HepG2 (cell line): ENCODE data around the gene DNAJC11. TPM values are rescaled to one million over a fixed set of nuclear protein-coding genes. Genes with fewer than 3 reads are reported as not detected.

Experiments
- ATAC-seq: fragments of 200-7000 bp; cut with Tn5 transposase; 3 replicates; pipeline ENCODE4 v1.9.1; 2020; ENCODE audit warnings: mild to moderate bottlenecking, moderate library complexity
- BruUV-seq: library from RNA; stranded (reverse); fragments of 400-500 nt; replicated peaks from 2 replicates; lab custom pipeline; 2021; lab: Mats Ljungman, UMichigan
- CTCF ChIA-PET: fragments of 300-600 bp; formaldehyde crosslinking; extraction: SDS; loops from one replicate; lab custom pipeline; 2021; ENCODE audit warnings: low total read pairs, inconsistent platforms, low intra/inter-chr PET ratio; lab: Yijun Ruan, JAX
- POLR2A ChIA-PET: fragments of 350-600 bp; sonication (Branson Sonifier 250); formaldehyde crosslinking; loops from one replicate; lab custom pipeline; 2020; ENCODE audit warnings: antibody characterized with exemption, inconsistent platforms; lab: Yijun Ruan, JAX
- DNase-seq: peaks from one replicate; pipeline ENCODE4 v3.0.0-alpha.2; 2015; ENCODE audit warnings: low spot score
- FAIRE-seq: peaks from 3 replicates; lab custom pipeline; 2011; peaks lifted over from hg19 to GRCh38; lab: Jason Lieb, UNC
- H2AFZ ChIP-seq: one replicate; pipeline ENCODE4 v1.6.1; 2011; ENCODE audit warnings: low read length, inconsistent platforms
- H3K27ac ChIP-seq: fragments of 300-600 bp; 3 replicates; pipeline ENCODE4 v1.8.0; 2011; ENCODE audit warnings: mixed run types, mild to moderate bottlenecking, mixed read lengths, low read length, inconsistent platforms; ENCODE audit not compliant: insufficient read depth; ENCODE audit errors: extremely low read length
- H3K27me3 ChIP-seq, 2 experiments: fragments of 200-600 bp in 1 of 2; 2 replicates in 1 of 2; 3 replicates in 1 of 2; pipeline versions ENCODE4 v1.6.0 to v1.8.0; 2011; ENCODE audit warnings: low read length in 2 of 2, mild to moderate bottlenecking in 2 of 2, moderate library complexity in 2 of 2, inconsistent platforms in 1 of 2; ENCODE audit not compliant: insufficient read depth in 2 of 2, control insufficient read depth in 1 of 2
- H3K36me3 ChIP-seq, 2 experiments: fragments of 200-600 bp in 1 of 2; replicated peaks in 1 of 2; 2 replicates in 1 of 2; 3 replicates in 1 of 2; pipeline versions ENCODE4 v1.5.1 to v1.8.0; 2011; ENCODE audit warnings: low read length in 2 of 2, inconsistent platforms in 1 of 2; ENCODE audit not compliant: insufficient read depth in 2 of 2, control insufficient read depth in 1 of 2
- H3K4me1 ChIP-seq: 2 replicates; pipeline ENCODE4 v1.5.1; 2012; ENCODE audit warnings: low read length, inconsistent platforms; ENCODE audit not compliant: insufficient read depth
- H3K4me2 ChIP-seq: 2 replicates; pipeline ENCODE4 v1.6.0; 2011; ENCODE audit warnings: low read depth, low read length, inconsistent platforms
- H3K4me3 ChIP-seq, 3 experiments: fragments of 200-600 bp in 1 of 3; sonication (generic), shearing (Covaris generic) in 1 of 3; replicated peaks in 1 of 3; 2 replicates each; pipeline ENCODE4 v1.5.1; 2011 to 2016; ENCODE audit warnings: low read length in 3 of 3, inconsistent platforms in 2 of 3, low read depth in 2 of 3, mild to moderate bottlenecking in 2 of 3, control low read depth in 1 of 3, mixed read lengths in 1 of 3; ENCODE audit not compliant: insufficient read depth in 1 of 3
- H3K79me2 ChIP-seq: one replicate; pipeline ENCODE4 v1.6.1; 2011; ENCODE audit warnings: low read length, inconsistent platforms; ENCODE audit not compliant: insufficient read depth
- H3K9ac ChIP-seq: 2 replicates; pipeline ENCODE4 v1.6.0; 2011; ENCODE audit warnings: mild to moderate bottlenecking, low read depth, low read length, inconsistent platforms; ENCODE audit not compliant: insufficient read depth
- H3K9me3 ChIP-seq: 2 replicates; pipeline ENCODE4 v1.5.1; 2012; ENCODE audit warnings: mild to moderate bottlenecking, low read length
- H4K20me1 ChIP-seq: 2 replicates; pipeline ENCODE4 v1.6.0; 2011; ENCODE audit warnings: inconsistent platforms, mild to moderate bottlenecking, low read length, moderate library complexity; ENCODE audit not compliant: insufficient read depth
- AGO2 ChIP-seq: fragments of 200-400 bp; formaldehyde crosslinking; optimal IDR thresholded peaks from 2 replicates; pipeline ENCODE3; 2017; ENCODE audit warnings: mild to moderate bottlenecking, low read depth, low read length, moderate library complexity
- AKNA ChIP-seq: sonication (generic); formaldehyde crosslinking; IDR thresholded peaks from 2 replicates; pipeline ENCODE4 v1.4.0; 2020; ENCODE audit warnings: missing genetic modification reagents, borderline replicate concordance
- ARID3A ChIP-seq: IDR thresholded peaks from 2 replicates; pipeline ENCODE4 v1.6.1; 2012; ENCODE audit warnings: low read depth, low read length, improper control_type of control experiment
- BRF2 ChIP-seq: sonication (generic); formaldehyde crosslinking; IDR thresholded peaks from 2 replicates; pipeline ENCODE4 v1.8.1; 2022; ENCODE audit warnings: mild to moderate bottlenecking, missing genetic modification reagents
- FIP1L1 ChIP-seq: fragments of 200-400 bp; formaldehyde crosslinking; IDR thresholded peaks from 2 replicates; pipeline ENCODE4 v1.6.1; 2018; ENCODE audit warnings: low read depth, mild to moderate bottlenecking, low read length, moderate library complexity, borderline replicate concordance; ENCODE audit not compliant: insufficient read depth
- GABPB1 ChIP-seq: IDR thresholded peaks from 2 replicates; pipeline ENCODE4 v1.6.1; 2016; ENCODE audit warnings: mild to moderate bottlenecking, missing genetic modification reagents, moderate library complexity, missing compliant biosample characterization
- HNF4G ChIP-seq, 2 experiments: sonication (generic) in 1 of 2; formaldehyde crosslinking in 1 of 2; IDR thresholded peaks; 2 replicates each; pipeline versions ENCODE4 v1.4.0 to v1.6.1; 2011 to 2020; ENCODE audit warnings: borderline replicate concordance in 2 of 2, low read depth in 2 of 2, mild to moderate bottlenecking in 2 of 2, low read length in 1 of 2, missing genetic modification reagents in 1 of 2, moderate library complexity in 1 of 2
- ISL2 ChIP-seq: sonication (generic); formaldehyde crosslinking; IDR thresholded peaks from 2 replicates; pipeline ENCODE4 v1.5.0; 2020; ENCODE audit warnings: missing genetic modification reagents
- ZNF326 ChIP-seq: sonication (generic); formaldehyde crosslinking; IDR thresholded peaks from 2 replicates; pipeline ENCODE4 v1.4.0; 2020; ENCODE audit warnings: missing genetic modification reagents, borderline replicate concordance
- ZNF484 ChIP-seq: sonication (generic); formaldehyde crosslinking; IDR thresholded peaks from 2 replicates; pipeline ENCODE4 v1.5.1; 2020; ENCODE audit warnings: mild to moderate bottlenecking, low read depth, missing genetic modification reagents, borderline replicate concordance
- WGBS: methylation state at CpG from one replicate; pipeline ENCODE4 v1.1.6; 2017; ENCODE audit warnings: low lambda C conversion rate; 5-methylcytosine and 5-hydroxymethylcytosine counted together
- in situ Hi-C: cut with HindIII; loops from 2 replicates; pipeline ENCODE4 v1.10.0; 2017; ENCODE audit warnings: low pct_unique_long_range_greater_than_20kb; ENCODE audit not compliant: extremely low pct_ligation_motif_present
- intact Hi-C: fragments of 100-400 bp; cut with micrococcal nuclease; formaldehyde crosslinking; loops from one replicate; pipeline ENCODE4 v1.10.0; 2022; ENCODE audit not compliant: unreplicated experiment
- polyA plus RNA-seq, 8 experiments: library from polyadenylated mRNA; depleted of rRNA in 3 of 8; stranded (reverse) in 7 of 8; unstranded in 1 of 8; fragments of >200 nt; fragmentation: Illumina TruSeq in 4 of 8; extraction: Trizol in 4 of 8; gene quantifications; 2 replicates each; pipeline versions ENCODE4 v1.2.1 to v1.2.3, GENCODE V29; 2011 to 2016; ENCODE audit warnings: low read depth in 4 of 8, missing spikeins in 1 of 8, mixed read lengths in 1 of 8; ENCODE audit not compliant: insufficient read depth in 1 of 8
- total RNA-seq, 5 experiments: library from RNA; depleted of rRNA; stranded (reverse); fragments of >200 nt; fragmentation: Illumina TruSeq; extraction: Trizol; gene quantifications; 2 replicates each; pipeline ENCODE4 v1.2.3, GENCODE V29; 2016; ENCODE audit warnings: low read depth in 1 of 5

The DNAJC11 gene
- total and polyA plus RNA-seq, 2 of the 13 experiments (the other 11 are each of a cell fraction or from before 2014, with no cell fraction given): 25.1 to 47.6 TPM

- CTCF ChIA-PET: no interaction called here
- no peak overlapping the region for H2AFZ ChIP-seq
- FAIRE-seq (no peak), ATAC-seq (no peak), DNase-seq (no peak)
- no peaks in the 10 kb centered on the region for H3K79me2 ChIP-seq
- H3K4me2 ChIP-seq: no peak overlapping the region
- intact Hi-C loops: no loop called here
- WGBS: 97% methylated on average over 18 of the region's 18 CpGs
- no peak overlapping the region for H3K27ac ChIP-seq
- H3K36me3 ChIP-seq: peaks cover 38 to 87% of the 10 kb centered on the region in 2 experiments; a peak in 4 of 5 replicates
- H3K9me3 ChIP-seq: no peaks in the 10 kb centered on the region
- BruUV-seq: no TSS peak
- no peaks in the 10 kb centered on the region for H3K4me1 ChIP-seq
- no peak overlapping the region for H3K9ac ChIP-seq
- 0 out of 2 replicates have a peak, but pooled peaks cover 5% of the 10 kb centered on the region for H4K20me1 ChIP-seq
- TF ChIP-seq ISL2 (CRISPR knock-in tag): no peak
- no peak for TF ChIP-seq FIP1L1
- TF ChIP-seq AGO2: peak; percentile 18
- in situ Hi-C loops: no loop called here
- H3K27me3 ChIP-seq: no peaks in the 10 kb centered on the region
- H3K4me3 ChIP-seq: no peak overlapping the region
- POLR2A ChIA-PET: no interaction called here
Measured at GRCh38 chr1:6638226-6638625, 63.4 kb downstream of the DNAJC11 start.

GRCh38 chr1:6637770-6638169 lies 63.8 kb downstream of the DNAJC11 start:
- intact Hi-C loops (no loop called here), in situ Hi-C loops (no loop called here)
- H2AFZ ChIP-seq: no peak overlapping the region
- POLR2A ChIA-PET: no interaction called here
- H3K36me3 ChIP-seq: peaks cover 38 to 89% of the 10 kb centered on the region in 2 experiments; a peak in 4 of 5 replicates
- no peaks in the 10 kb centered on the region for H3K9me3 ChIP-seq
- FAIRE-seq: no peak
- H3K27me3 ChIP-seq: no peaks in the 10 kb centered on the region
- H3K27ac ChIP-seq: no peak overlapping the region
- no peak overlapping the region for H3K4me2 ChIP-seq
- BruUV-seq: no TSS peak
- peaks cover 8% of the 10 kb centered on the region; the same call in 1 of the 2 replicates for H4K20me1 ChIP-seq
- 100% methylated on average over 6 of the region's 9 CpGs for WGBS
- H3K9ac ChIP-seq: no peak overlapping the region
- ATAC-seq: no peak
- no peak for DNase-seq
- CTCF ChIA-PET: no interaction called here
- no peaks in the 10 kb centered on the region for H3K4me1 ChIP-seq
- H3K79me2 ChIP-seq: no peaks in the 10 kb centered on the region
- H3K4me3 ChIP-seq: no peak overlapping the region
- TF ChIP-seq GABPB1 (CRISPR knock-in tag) (no peak), BRF2 (no peak), ARID3A (no peak), ZNF326 (no peak), ZNF484 (CRISPR knock-in tag) (no peak), HNF4G (IDR thresholded peaks at IDR 0.05; ENCODE audit: borderline replicate concordance, low read depth, low read length) (no peak), HNF4G (CRISPR knock-in tag; IDR thresholded peaks at IDR 0.05; ENCODE audit: borderline replicate concordance, low read depth) (no peak), AKNA (CRISPR knock-in tag) (no peak)
